ENCODE data around the gene POLR2L. TPM values are rescaled to one million over a fixed set of nuclear protein-coding genes. Genes with fewer than 3 reads are reported as not detected.

The POLR2L gene
- total RNA-seq, 1 experiment from 2014 or later: 211 TPM

GRCh38 chr11:791658-792534 is 50.4 kb downstream of the POLR2L start:
- H3K4me2 ChIP-seq (ENCODE audit: low read length): no peak overlapping the region
- H3K9me2 ChIP-seq (ENCODE audit: insufficient read depth): no peaks in the 10 kb centered on the region
- H3K79me2 ChIP-seq (ENCODE audit: insufficient read depth, low read length): peaks cover 21% of the 10 kb centered on the region
- H2AFZ ChIP-seq (ENCODE audit: low read depth, low read length, poor library complexity, severe bottlenecking): no peak overlapping the region
- H3K4me1 ChIP-seq (ENCODE audit: control insufficient read depth in 1 of 2, insufficient read depth in 2 of 2, low read length in 2 of 2): peaks cover 16 to 42% of the 10 kb centered on the region in 2 experiments
- DNase-seq (ENCODE audit: low read depth, low spot score) (no peak), ATAC-seq (no peak)
- no peaks in the 10 kb centered on the region for H3K27me3 ChIP-seq (ENCODE audit: insufficient read depth, low read length)
- CTCF ChIA-PET: no interaction called here
- RAD21 ChIA-PET (ENCODE audit: low non-redundant PET in 1 of 2, low total read pairs in 2 of 2, uncharacterized antibody in 2 of 2, unreplicated experiment in 2 of 2): no interaction called here
- no peaks in the 10 kb centered on the region for H3K9me3 ChIP-seq (ENCODE audit: control insufficient read depth in 1 of 2, insufficient read depth in 1 of 2, low read depth in 1 of 2, low read length in 2 of 2)
- TF ChIP-seq EZH2phosphoT487 (IDR thresholded peaks at IDR 0.05; ENCODE audit: borderline replicate concordance) (no peak), CBX3 (IDR thresholded peaks at IDR 0.05; ENCODE audit: low read depth) (no peak), SP1 (IDR thresholded peaks at IDR 0.05; ENCODE audit: low read depth) (no peak), TCF7L2 (IDR thresholded peaks at IDR 0.05; ENCODE audit: borderline replicate concordance, extremely low read depth, insufficient read depth, insufficient read length) (no peak), ZNF274 (IDR thresholded peaks at IDR 0.05; ENCODE audit: low read depth, low read length) (no peak)
- BruUV-seq (replicated peaks): no TSS peak
- no peak overlapping the region; the same call in 1 of the 2 replicates for H3K27ac ChIP-seq (ENCODE audit: low read depth, low read length)
- H3K9ac ChIP-seq (ENCODE audit: low read length): no peak overlapping the region
- POLR2A ChIA-PET: no interaction called here
- H3K36me3 ChIP-seq (ENCODE audit: control insufficient read depth in 1 of 2, insufficient read depth in 2 of 2, low read length in 2 of 2): peaks cover 0 to 4% of the 10 kb centered on the region in 2 experiments; a peak in 1 of 4 replicates
- intact Hi-C loops (cut with micrococcal nuclease): no loop called here
- no peaks in the 10 kb centered on the region for H4K20me1 ChIP-seq (ENCODE audit: insufficient read depth)
- H3K4me3 ChIP-seq (replicated peaks in 1 of 2; ENCODE audit: low read depth in 1 of 2, low read length in 2 of 2): no peak overlapping the region

- TF ChIP-seq ZBTB33 (IDR thresholded peaks at IDR 0.05; ENCODE audit: extremely low read depth, insufficient replicate concordance, low read length) (no peak), POLR2AphosphoS5 (IDR thresholded peaks at IDR 0.05; ENCODE audit: low read depth, low read length) (0 out of 2 replicates have a peak, but pooled peaks have one; percentile 11)
- DNase-seq (ENCODE audit: low read depth, low spot score): no peak
- peak overlapping the region; percentile 39 for H3K27ac ChIP-seq (ENCODE audit: low read depth, low read length)
- no peaks in the 10 kb centered on the region for H3K9me2 ChIP-seq (ENCODE audit: insufficient read depth)
- ChIA-PET POLR2A (interaction anchor here (1.0 kb wide), 1 partner anchor 13 kb away, joined by 8 read pairs; no protein-coding TSS in a partner anchor), CTCF (no interaction called here), RAD21 (ENCODE audit: low non-redundant PET in 1 of 2, low total read pairs in 2 of 2, uncharacterized antibody in 2 of 2, unreplicated experiment in 2 of 2) (no interaction called here)
- no peaks in the 10 kb centered on the region for H3K9me3 ChIP-seq (ENCODE audit: control insufficient read depth in 1 of 2, insufficient read depth in 1 of 2, low read depth in 1 of 2, low read length in 2 of 2)
- H3K4me1 ChIP-seq (ENCODE audit: control insufficient read depth in 1 of 2, insufficient read depth in 2 of 2, low read length in 2 of 2): peaks cover 9 to 33% of the 10 kb centered on the region in 2 experiments; a peak in 3 of 4 replicates
- H3K4me2 ChIP-seq (ENCODE audit: low read length): peak overlapping the region; percentile 13; the same call in 1 of the 2 replicates
- H3K36me3 ChIP-seq (ENCODE audit: control insufficient read depth in 1 of 2, insufficient read depth in 2 of 2, low read length in 2 of 2): peaks cover 0 to 4% of the 10 kb centered on the region in 2 experiments; a peak in 1 of 4 replicates
- no peak overlapping the region for H2AFZ ChIP-seq (ENCODE audit: low read depth, low read length, poor library complexity, severe bottlenecking)
- BruUV-seq (replicated peaks): TSS peak; percentile 39
- H4K20me1 ChIP-seq (ENCODE audit: insufficient read depth): no peaks in the 10 kb centered on the region
- intact Hi-C loops (cut with micrococcal nuclease): no loop called here
- H3K9ac ChIP-seq (ENCODE audit: low read length): no peak overlapping the region
- ATAC-seq: peak; percentile 68
- H3K27me3 ChIP-seq (ENCODE audit: insufficient read depth, low read length): no peaks in the 10 kb centered on the region
- H3K79me2 ChIP-seq (ENCODE audit: insufficient read depth, low read length): peaks cover 13% of the 10 kb centered on the region; the same call in 1 of the 2 replicates
- H3K4me3 ChIP-seq (replicated peaks in 1 of 2; ENCODE audit: low read depth in 1 of 2, low read length in 2 of 2): no peak overlapping the region
Observed at GRCh38 chr11:790721-791564, 51.4 kb downstream of the POLR2L start.
